Gastroesophageal sphincter (tissue), 4 donors: ENCODE results near the gene SOX11. TPM values are rescaled to one million over a fixed set of nuclear protein-coding genes. Genes with fewer than 3 reads are reported as not detected.
"Not testable (repeated sequence)": the region's sequence is repeated elsewhere in the genome, so short reads cannot be mapped to it uniquely, and the experiment has no call there.

Source experiments
- ATAC-seq: fragments of 150-250 bp; one replicate; pipeline ENCODE4 v1.9.1; 2016; ENCODE audit warnings: mild to moderate bottlenecking, moderate library complexity
- H3K27ac ChIP-seq, 4 donors: fragments of 200-600 bp; sonication (generic) in 3 of 4; 1 replicate in 3 of 4; 2 replicates in 1 of 4; pipeline ENCODE4 v1.5.1; 2016 to 2019
- H3K27me3 ChIP-seq: fragments of 200-600 bp; sonication (generic); one replicate; pipeline ENCODE4 v1.5.1; 2019
- H3K36me3 ChIP-seq, 2 donors: fragments of 200-600 bp; sonication (generic); one replicate each; pipeline ENCODE4 v1.5.1; 2019; ENCODE audit warnings: control low read depth in 1 of 2
- H3K4me1 ChIP-seq, 3 donors: fragments of 200-600 bp; sonication (generic); 1 replicate in 2 of 3; 2 replicates in 1 of 3; pipeline ENCODE4 v1.5.1; 2016 to 2019; ENCODE audit warnings: control low read depth in 2 of 3
- H3K4me3 ChIP-seq, 2 donors: fragments of 200-600 bp; sonication (generic); one replicate each; pipeline ENCODE4 v1.5.1; 2019; ENCODE audit warnings: mild to moderate bottlenecking in 1 of 2, moderate library complexity in 1 of 2
- H3K9me3 ChIP-seq, 3 donors: fragments of 200-600 bp; sonication (generic); one replicate each; pipeline ENCODE4 v1.5.1; 2017 to 2019; ENCODE audit warnings: control low read depth in 2 of 3
- CTCF ChIP-seq, 4 experiments: fragments of 200-600 bp in 2 of 4; fragments of 450-650 bp in 2 of 4; sonication (generic) in 1 of 4; IDR thresholded peaks; one replicate each; pipeline ENCODE4 v1.5.1; 2017 to 2019; ENCODE audit warnings: antibody characterized with exemption in 4 of 4, mild to moderate bottlenecking in 2 of 4, moderate library complexity in 2 of 4
- EP300 ChIP-seq: sonication (generic); formaldehyde crosslinking; IDR thresholded peaks from one replicate; pipeline ENCODE4 v1.6.1; 2017; ENCODE audit warnings: antibody characterized with exemption, mild to moderate bottlenecking
- POLR2A ChIP-seq, 2 donors: fragments of 450-650 bp; IDR thresholded peaks; one replicate each; pipeline ENCODE4 v1.6.1; 2017; ENCODE audit warnings: antibody characterized with exemption in 2 of 2, mild to moderate bottlenecking in 2 of 2, moderate library complexity in 1 of 2
- POLR2AphosphoS5 ChIP-seq: sonication (generic); formaldehyde crosslinking; IDR thresholded peaks from one replicate; pipeline ENCODE4 v1.6.1; 2017; ENCODE audit warnings: antibody characterized with exemption
- WGBS, 2 donors: methylation state at CpG; one replicate each; pipeline ENCODE4 v1.1.5; 2018; ENCODE audit warnings: low coverage in 1 of 2; 5-methylcytosine and 5-hydroxymethylcytosine counted together
- total RNA-seq, 4 donors: library from RNA; depleted of rRNA; stranded (reverse); fragments of >200 nt; gene quantifications; one replicate each; pipeline ENCODE4 v1.1.0, GENCODE V29; 2016

SOX11 gene
- total RNA-seq, 4 donors from 2014 or later: 0.73 to 0.94 (median 0.82) TPM

- Histone ChIP-seq H3K9me3 (peaks cover 0 to 5% (median 0%) of the 10 kb centered on the region in 3 donors), H3K4me1 (no peaks in the 10 kb centered on the region), H3K4me3 (no peak overlapping the region), H3K27ac (no peak overlapping the region), H3K36me3 (no peaks in the 10 kb centered on the region), H3K27me3 (no peaks in the 10 kb centered on the region)
- no peak for ATAC-seq
- 84 to 92% methylated on average over 2 to 4 of the region's 4 CpGs for WGBS, 2 donors
- no peak for TF ChIP-seq EP300
- no peak for TF ChIP-seq POLR2A (IDR thresholded peaks at IDR 0.05)
- TF ChIP-seq POLR2AphosphoS5: no peak
- no peak for TF ChIP-seq CTCF (IDR thresholded peaks at IDR 0.05)
Observed at GRCh38 chr2:5664278-5664681, 27.9 kb upstream of the SOX11 start.

DNA sequence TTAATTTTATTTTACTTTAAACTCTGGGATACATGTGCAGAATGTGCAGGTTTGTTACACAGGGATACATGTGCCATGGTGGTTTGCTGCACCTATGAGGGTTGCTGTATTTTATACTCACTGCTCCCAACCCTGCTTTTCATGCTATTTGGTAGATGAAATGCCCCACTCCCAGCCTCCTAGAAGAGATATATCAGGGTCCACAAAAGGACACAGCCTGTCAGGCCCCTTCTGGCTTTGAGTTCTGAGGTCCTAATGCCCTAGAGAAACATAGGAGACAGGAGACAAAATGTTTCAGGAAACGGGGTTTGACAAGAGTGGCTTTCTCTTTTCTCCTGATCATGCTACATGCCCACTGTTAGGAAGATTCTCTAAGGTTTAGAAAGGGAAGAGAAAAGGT, 27.1 kb upstream of the SOX11 start:
- no peaks in the 10 kb centered on the region for H3K4me1 ChIP-seq
- H3K36me3 ChIP-seq: no peaks in the 10 kb centered on the region
- no peaks in the 10 kb centered on the region for H3K27me3 ChIP-seq
- H3K27ac ChIP-seq: no peak overlapping the region
- no peak overlapping the region for H3K4me3 ChIP-seq
- peaks cover 0 to 5% (median 0%) of the 10 kb centered on the region in 3 donors for H3K9me3 ChIP-seq
- WGBS, 2 donors: 57 to 71% methylated on average over 1 of the region's 1 CpG
- ATAC-seq: no peak
- TF ChIP-seq POLR2A (IDR thresholded peaks at IDR 0.05): no peak
- TF ChIP-seq EP300: no peak
- TF ChIP-seq CTCF (IDR thresholded peaks at IDR 0.05): no peak
- TF ChIP-seq POLR2AphosphoS5: no peak

DNA sequence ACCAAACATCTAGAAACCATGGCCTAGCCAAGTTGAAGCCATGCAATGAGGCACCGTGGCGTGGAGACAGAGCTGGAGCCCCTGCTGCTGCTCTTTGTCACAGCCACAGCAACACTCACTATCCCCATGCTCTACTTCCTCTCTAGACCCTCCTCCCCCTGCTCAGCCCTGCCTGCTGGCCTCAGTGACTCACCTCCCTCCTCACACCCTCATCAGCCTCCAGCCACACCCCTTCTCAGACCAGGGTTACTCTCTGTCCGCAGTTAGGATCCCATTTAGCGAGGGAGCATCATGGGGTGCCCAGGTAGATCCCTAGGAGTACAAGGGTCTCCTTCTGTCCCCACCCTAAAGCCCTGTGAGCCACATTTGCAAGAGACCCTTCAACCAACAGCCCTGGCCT, 25.4 kb upstream of the SOX11 start:
- H3K4me1 ChIP-seq: no peaks in the 10 kb centered on the region
- no peaks in the 10 kb centered on the region for H3K36me3 ChIP-seq
- ATAC-seq: no peak
- no peak for TF ChIP-seq POLR2AphosphoS5
- no peak for TF ChIP-seq EP300
- no peak for TF ChIP-seq POLR2A (IDR thresholded peaks at IDR 0.05)
- TF ChIP-seq CTCF (IDR thresholded peaks at IDR 0.05): no peak
- peaks cover under 1% of the 10 kb centered on the region for H3K27me3 ChIP-seq
- H3K27ac ChIP-seq: no peak overlapping the region
- no peaks in the 10 kb centered on the region for H3K9me3 ChIP-seq
- WGBS, 2 donors: 76 to 90% methylated on average over 2 of the region's 4 CpGs
- no peak overlapping the region for H3K4me3 ChIP-seq

DNA sequence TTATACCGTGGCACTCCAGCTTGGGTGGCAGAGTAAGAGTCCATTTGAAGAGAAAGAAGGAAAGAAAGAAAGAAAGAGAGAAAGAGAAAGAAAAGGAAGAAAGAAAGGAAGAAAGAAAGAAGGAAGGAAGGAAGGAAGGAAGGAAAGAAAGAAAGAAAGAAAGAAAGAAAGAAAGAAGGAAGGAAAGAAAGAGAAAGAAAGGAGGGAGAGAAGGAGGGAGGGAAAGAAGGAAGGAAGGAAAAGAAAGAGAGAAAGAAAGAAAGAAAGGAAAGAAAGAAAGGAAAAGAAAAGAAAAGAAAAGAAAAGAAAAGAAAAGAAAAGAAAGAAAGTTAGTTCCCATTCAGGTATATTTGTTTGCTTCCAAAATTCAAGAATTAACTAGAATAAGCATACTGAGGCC, 24.5 kb upstream of the SOX11 start:
- H3K4me1 ChIP-seq, H3K9me3 ChIP-seq, H3K27ac ChIP-seq, H3K27me3 ChIP-seq, H3K36me3 ChIP-seq, H3K4me3 ChIP-seq, ATAC-seq: not testable (repeated sequence)
- WGBS, 2 donors: 90% methylated on average over 1 of the region's 1 CpG; no CpG with 5 or more reads in 1 of the 2 donors

GRCh38 chr2:5668682-5669250, 23.4 kb upstream of the SOX11 start:
- no peak for ATAC-seq
- H3K27me3 ChIP-seq: peaks cover 20% of the 10 kb centered on the region
- H3K36me3 ChIP-seq: no peaks in the 10 kb centered on the region
- TF ChIP-seq EP300 (no peak), POLR2AphosphoS5 (no peak), POLR2A (IDR thresholded peaks at IDR 0.05) (no peak), CTCF (IDR thresholded peaks at IDR 0.05) (no peak)
- H3K9me3 ChIP-seq: no peaks in the 10 kb centered on the region
- no peak overlapping the region for H3K27ac ChIP-seq
- H3K4me1 ChIP-seq: peaks cover 0 to 8% (median 0%) of the 10 kb centered on the region in 3 donors
- WGBS, 2 donors: 81 to 95% methylated on average over 4 to 8 of the region's 8 CpGs
- no peak overlapping the region for H3K4me3 ChIP-seq
